ENCODE measurements around the gene P2RX6.

DNA sequence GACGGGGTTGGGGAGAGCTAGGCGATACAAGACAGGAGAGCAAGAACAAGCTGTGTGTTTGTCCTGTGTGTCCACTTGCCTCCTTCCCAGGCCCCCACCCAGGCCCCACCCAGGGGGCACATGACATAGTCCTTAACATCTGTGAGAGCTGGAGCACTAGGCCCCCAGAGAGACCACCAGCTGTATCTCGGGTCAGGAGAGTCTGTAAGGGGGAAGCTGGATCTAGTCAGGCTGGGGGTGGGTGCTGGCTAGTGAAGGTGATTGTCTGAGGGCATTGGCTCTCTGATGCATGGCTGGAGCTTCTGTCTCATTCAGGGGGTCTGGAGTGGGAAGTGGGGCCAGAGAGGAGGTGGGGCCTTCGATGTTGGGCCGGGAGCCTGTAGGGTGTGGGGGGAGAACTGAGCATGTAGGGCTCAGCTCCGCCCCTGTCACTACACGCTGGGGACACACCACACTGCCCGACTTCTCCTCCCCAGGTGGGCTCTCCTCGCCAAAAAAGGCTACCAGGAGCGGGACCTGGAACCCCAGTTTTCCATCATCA, 571 bp downstream of the P2RX6 start:
- no peak for TF ChIP-seq CTCF (IDR thresholded peaks at IDR 0.05; ENCODE audit: extremely low read depth in 1 of 2, insufficient read depth in 1 of 2, low read depth in 1 of 2, low read length in 2 of 2)
- TF ChIP-seq, protein P1, sequence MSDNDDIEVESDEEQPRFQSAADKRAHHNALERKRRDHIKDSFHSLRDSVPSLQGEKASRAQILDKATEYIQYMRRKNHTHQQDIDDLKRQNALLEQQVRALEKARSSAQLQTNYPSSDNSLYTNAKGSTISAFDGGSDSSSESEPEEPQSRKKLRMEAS (IDR thresholded peaks at IDR 0.05; ENCODE audit: insufficient read depth, insufficient read length): no peak
- TF ChIP-seq POLR2A (IDR thresholded peaks at IDR 0.05; ENCODE audit: low read depth, low read length): no peak
- no peak for TF ChIP-seq GATA2 (IDR thresholded peaks at IDR 0.05; ENCODE audit: insufficient read depth, insufficient read length, low read depth, low read length)
- TF ChIP-seq EZH2 (IDR thresholded peaks at IDR 0.05; ENCODE audit: borderline replicate concordance, low read depth, low read length, severe bottlenecking): no peak
- TF ChIP-seq JUN (IDR thresholded peaks at IDR 0.05; ENCODE audit: borderline replicate concordance, insufficient read depth, insufficient read length, low read depth): no peak

Data from endothelial cell of umbilical vein (primary cell).